ENCODE results near the gene PLAAT5.

PLAAT5 gene

GRCh38 chr11:63502252-63502820 is 11.4 kb upstream of the PLAAT5 start:
- Histone ChIP-seq H3K27me3 (ENCODE audit: control insufficient read depth in 1 of 2, insufficient read depth in 1 of 2, low read length in 2 of 2) (no peaks in the 10 kb centered on the region), H3K14ac (ENCODE audit: low read length in 2 of 2) (no peak overlapping the region), H3K4me2 (ENCODE audit: low read length, poor library complexity, severe bottlenecking) (no peak overlapping the region), H2AFZ (ENCODE audit: low read depth, low read length) (no peak overlapping the region), H2AK5ac (ENCODE audit: low read length, severe bottlenecking) (no peak overlapping the region), H3K18ac (ENCODE audit: low read depth in 1 of 2, low read length in 2 of 2) (no peak overlapping the region), H3K23ac (ENCODE audit: low read length in 2 of 2) (no peak overlapping the region), H2BK5ac (ENCODE audit: low read depth, low read length, poor library complexity, severe bottlenecking) (no peak overlapping the region), H3K27ac (ENCODE audit: low read length, poor library complexity, severe bottlenecking) (no peak overlapping the region), H3K9me3 (ENCODE audit: control insufficient read depth, low read length) (peaks cover 35% of the 10 kb centered on the region), H3K36me3 (ENCODE audit: control insufficient read depth in 1 of 2, insufficient read depth in 2 of 2, low read depth in 1 of 2, low read length in 2 of 2) (no peaks in the 10 kb centered on the region), H2BK12ac (ENCODE audit: low read length in 2 of 2) (no peak overlapping the region), H3K4me3 (ENCODE audit: insufficient read depth in 1 of 2, low read depth in 1 of 2, low read length in 2 of 2) (no peak overlapping the region), H2BK15ac (ENCODE audit: low read depth, poor library complexity, severe bottlenecking) (no peak overlapping the region), H3K4ac (ENCODE audit: low read depth in 1 of 2, low read length in 2 of 2) (no peak overlapping the region), H3K79me1 (replicated peaks; ENCODE audit: low read length, poor library complexity, severe bottlenecking) (no peaks in the 10 kb centered on the region), H3K9ac (ENCODE audit: low read length) (no peak overlapping the region), H2BK120ac (ENCODE audit: low read depth, low read length) (no peak overlapping the region), H4K91ac (ENCODE audit: low read length) (no peak overlapping the region), H3K4me1 (ENCODE audit: control insufficient read depth, insufficient read depth, low read depth, low read length) (peaks cover 15% of the 10 kb centered on the region), H4K8ac (ENCODE audit: low read length) (no peak overlapping the region)
- DNase-seq, result no peak
- 47% methylated on average over 2 of the region's 2 CpGs for WGBS

GRCh38 chr11:63501236-63501635 is 10.3 kb upstream of the PLAAT5 start:
- no peak overlapping the region for H2BK120ac ChIP-seq (ENCODE audit: low read depth, low read length)
- H3K23ac ChIP-seq (ENCODE audit: low read length in 2 of 2), result no peak overlapping the region
- H3K4me3 ChIP-seq (ENCODE audit: insufficient read depth in 1 of 2, low read depth in 1 of 2, low read length in 2 of 2), result no peak overlapping the region
- no peak overlapping the region for H3K14ac ChIP-seq (ENCODE audit: low read length in 2 of 2)
- H4K91ac ChIP-seq (ENCODE audit: low read length), result no peak overlapping the region
- H2AFZ ChIP-seq (ENCODE audit: low read depth, low read length), result no peak overlapping the region
- no peak overlapping the region for H2BK5ac ChIP-seq (ENCODE audit: low read depth, low read length, poor library complexity, severe bottlenecking)
- no peaks in the 10 kb centered on the region for H3K36me3 ChIP-seq (ENCODE audit: control insufficient read depth in 1 of 2, insufficient read depth in 2 of 2, low read depth in 1 of 2, low read length in 2 of 2)
- H3K4me1 ChIP-seq (ENCODE audit: control insufficient read depth, insufficient read depth, low read depth, low read length), result peaks cover 8% of the 10 kb centered on the region
- H2BK15ac ChIP-seq (ENCODE audit: low read depth, poor library complexity, severe bottlenecking), result no peak overlapping the region
- H3K79me1 ChIP-seq (replicated peaks; ENCODE audit: low read length, poor library complexity, severe bottlenecking), result no peaks in the 10 kb centered on the region
- no peak overlapping the region for H3K18ac ChIP-seq (ENCODE audit: low read depth in 1 of 2, low read length in 2 of 2)
- H2AK5ac ChIP-seq (ENCODE audit: low read length, severe bottlenecking), result no peak overlapping the region
- peaks cover 37% of the 10 kb centered on the region for H3K9me3 ChIP-seq (ENCODE audit: control insufficient read depth, low read length)
- H3K27ac ChIP-seq (ENCODE audit: low read length, poor library complexity, severe bottlenecking), result no peak overlapping the region
- H2BK12ac ChIP-seq (ENCODE audit: low read length in 2 of 2), result no peak overlapping the region
- H4K8ac ChIP-seq (ENCODE audit: low read length), result no peak overlapping the region
- 26% methylated on average over 1 of the region's 1 CpG for WGBS
- DNase-seq, result no peak
- no peaks in the 10 kb centered on the region for H3K27me3 ChIP-seq (ENCODE audit: control insufficient read depth in 1 of 2, insufficient read depth in 1 of 2, low read length in 2 of 2)
- no peak overlapping the region for H3K4me2 ChIP-seq (ENCODE audit: low read length, poor library complexity, severe bottlenecking)
- no peak overlapping the region for H3K9ac ChIP-seq (ENCODE audit: low read length)
- H3K4ac ChIP-seq (ENCODE audit: low read depth in 1 of 2, low read length in 2 of 2), result no peak overlapping the region

- Histone ChIP-seq H2AFZ (ENCODE audit: low read depth, low read length) (no peak overlapping the region), H3K9ac (ENCODE audit: low read length) (no peak overlapping the region), H3K23ac (ENCODE audit: low read length in 2 of 2) (no peak overlapping the region), H2AK5ac (ENCODE audit: low read length, severe bottlenecking) (no peak overlapping the region), H2BK120ac (ENCODE audit: low read depth, low read length) (no peak overlapping the region), H3K36me3 (ENCODE audit: control insufficient read depth in 1 of 2, insufficient read depth in 2 of 2, low read depth in 1 of 2, low read length in 2 of 2) (no peaks in the 10 kb centered on the region), H2BK5ac (ENCODE audit: low read depth, low read length, poor library complexity, severe bottlenecking) (no peak overlapping the region), H3K4me3 (ENCODE audit: insufficient read depth in 1 of 2, low read depth in 1 of 2, low read length in 2 of 2) (no peak overlapping the region), H3K27me3 (ENCODE audit: control insufficient read depth in 1 of 2, insufficient read depth in 1 of 2, low read length in 2 of 2) (no peaks in the 10 kb centered on the region), H3K79me1 (replicated peaks; ENCODE audit: low read length, poor library complexity, severe bottlenecking) (no peaks in the 10 kb centered on the region), H3K4me1 (ENCODE audit: control insufficient read depth, insufficient read depth, low read depth, low read length) (no peaks in the 10 kb centered on the region), H4K8ac (ENCODE audit: low read length) (no peak overlapping the region), H3K9me3 (ENCODE audit: control insufficient read depth, low read length) (peaks cover 37% of the 10 kb centered on the region), H3K18ac (ENCODE audit: low read depth in 1 of 2, low read length in 2 of 2) (no peak overlapping the region), H4K91ac (ENCODE audit: low read length) (no peak overlapping the region), H3K4ac (ENCODE audit: low read depth in 1 of 2, low read length in 2 of 2) (no peak overlapping the region), H2BK12ac (ENCODE audit: low read length in 2 of 2) (no peak overlapping the region), H2BK15ac (ENCODE audit: low read depth, poor library complexity, severe bottlenecking) (no peak overlapping the region), H3K27ac (ENCODE audit: low read length, poor library complexity, severe bottlenecking) (no peak overlapping the region), H3K4me2 (ENCODE audit: low read length, poor library complexity, severe bottlenecking) (no peak overlapping the region), H3K14ac (ENCODE audit: low read length in 2 of 2) (no peak overlapping the region)
- DNase-seq, result no peak
- WGBS, result 81% methylated on average over 3 of the region's 4 CpGs
Measured at GRCh38 chr11:63499874-63500273, 8.9 kb upstream of the PLAAT5 start.

- Histone ChIP-seq H3K27me3 (ENCODE audit: control insufficient read depth in 1 of 2, insufficient read depth in 1 of 2, low read length in 2 of 2) (no peaks in the 10 kb centered on the region), H2BK15ac (ENCODE audit: low read depth, poor library complexity, severe bottlenecking) (no peak overlapping the region), H3K18ac (ENCODE audit: low read depth in 1 of 2, low read length in 2 of 2) (no peak overlapping the region), H3K79me1 (replicated peaks; ENCODE audit: low read length, poor library complexity, severe bottlenecking) (no peaks in the 10 kb centered on the region), H3K9me3 (ENCODE audit: control insufficient read depth, low read length) (peaks cover 22% of the 10 kb centered on the region), H2BK12ac (ENCODE audit: low read length in 2 of 2) (no peak overlapping the region), H3K4me3 (ENCODE audit: insufficient read depth in 1 of 2, low read depth in 1 of 2, low read length in 2 of 2) (no peak overlapping the region), H2AFZ (ENCODE audit: low read depth, low read length) (no peak overlapping the region), H3K14ac (ENCODE audit: low read length in 2 of 2) (no peak overlapping the region), H3K4ac (ENCODE audit: low read depth in 1 of 2, low read length in 2 of 2) (no peak overlapping the region), H3K4me2 (ENCODE audit: low read length, poor library complexity, severe bottlenecking) (no peak overlapping the region), H3K23ac (ENCODE audit: low read length in 2 of 2) (no peak overlapping the region), H3K9ac (ENCODE audit: low read length) (no peak overlapping the region), H4K91ac (ENCODE audit: low read length) (no peak overlapping the region), H2AK5ac (ENCODE audit: low read length, severe bottlenecking) (no peak overlapping the region), H3K4me1 (ENCODE audit: control insufficient read depth, insufficient read depth, low read depth, low read length) (peaks cover 10% of the 10 kb centered on the region), H2BK120ac (ENCODE audit: low read depth, low read length) (no peak overlapping the region), H2BK5ac (ENCODE audit: low read depth, low read length, poor library complexity, severe bottlenecking) (no peak overlapping the region), H3K27ac (ENCODE audit: low read length, poor library complexity, severe bottlenecking) (no peak overlapping the region), H4K8ac (ENCODE audit: low read length) (no peak overlapping the region), H3K36me3 (ENCODE audit: control insufficient read depth in 1 of 2, insufficient read depth in 2 of 2, low read depth in 1 of 2, low read length in 2 of 2) (no peaks in the 10 kb centered on the region)
- no peak for DNase-seq
- 88% methylated on average over 5 of the region's 6 CpGs for WGBS
Measured at GRCh38 chr11:63494975-63495374, 4.0 kb upstream of the PLAAT5 start.
